Endothelial cell of umbilical vein (primary cell): ENCODE data around the gene CNPPD1. TPM values are rescaled to one million over a fixed set of nuclear protein-coding genes. Genes with fewer than 3 reads are reported as not detected.

ENCODE experiments used
- BruUV-seq: library from RNA; stranded (reverse); fragments of 400-500 nt; replicated peaks from 2 replicates; lab custom pipeline; 2021; lab: Mats Ljungman, UMichigan
- CTCF ChIA-PET: fragments of 300-600, 350-600 bp; sonication (Branson Sonifier 250); formaldehyde crosslinking; loops from one replicate; lab custom pipeline; 2021; ENCODE audit warnings: antibody characterized with exemption, inconsistent platforms; lab: Charles Lee
- POLR2A ChIA-PET: fragments of 300-600, 350-600 bp; sonication (Branson Sonifier 250); formaldehyde crosslinking; loops from one replicate; lab custom pipeline; 2021; ENCODE audit warnings: antibody characterized with exemption, inconsistent platforms; lab: Charles Lee
- DNase-seq: peaks from one replicate; pipeline ENCODE4 v3.0.0-alpha.2; 2011; ENCODE audit warnings: low read depth, low spot score
- FAIRE-seq: peaks from 2 replicates; lab custom pipeline; 2011; peaks lifted over from hg19 to GRCh38; lab: Jason Lieb, UNC
- H2AFZ ChIP-seq: 2 replicates; pipeline ENCODE4 v1.6.0; 2012; ENCODE audit warnings: low read depth, low read length, control low read depth, inconsistent platforms
- H3K27ac ChIP-seq: 2 replicates; pipeline ENCODE4 v1.5.1; 2011; ENCODE audit warnings: low read depth, mild to moderate bottlenecking, control low read depth, low read length, moderate library complexity; ENCODE audit not compliant: insufficient read depth
- H3K27me3 ChIP-seq, 2 experiments: 2 replicates each; pipeline versions ENCODE4 v1.6.0 to v1.6.1; 2011; ENCODE audit warnings: low read length in 2 of 2, mixed read lengths in 1 of 2; ENCODE audit not compliant: control insufficient read depth in 2 of 2, insufficient read depth in 2 of 2
- H3K36me3 ChIP-seq, 2 experiments: 2 replicates in 1 of 2; 3 replicates in 1 of 2; pipeline ENCODE4 v1.5.1; 2011; ENCODE audit warnings: low read length in 2 of 2, mild to moderate bottlenecking in 1 of 2, moderate library complexity in 1 of 2; ENCODE audit not compliant: control insufficient read depth in 2 of 2, insufficient read depth in 2 of 2; ENCODE audit errors: extremely low read depth in 1 of 2
- H3K4me1 ChIP-seq: 3 replicates; pipeline ENCODE4 v1.5.1; 2011; ENCODE audit warnings: mild to moderate bottlenecking, low read length; ENCODE audit not compliant: control insufficient read depth, insufficient read depth; ENCODE audit errors: extremely low read depth
- H3K4me2 ChIP-seq: 2 replicates; pipeline ENCODE4 v1.6.1; 2011; ENCODE audit warnings: low read length, control low read depth, mixed read lengths; ENCODE audit not compliant: insufficient read depth
- H3K4me3 ChIP-seq, 3 experiments: fragments of 200-600 bp in 1 of 3; sonication (generic), shearing (Covaris generic) in 1 of 3; replicated peaks in 1 of 3; 2 replicates each; pipeline ENCODE4 v1.5.1; 2011 to 2016; ENCODE audit warnings: control low read depth in 3 of 3, low read length in 3 of 3, mild to moderate bottlenecking in 2 of 3, inconsistent platforms in 1 of 3, low read depth in 1 of 3, moderate library complexity in 1 of 3; ENCODE audit not compliant: insufficient read depth in 1 of 3
- H3K79me2 ChIP-seq: 2 replicates; pipeline ENCODE4 v1.6.0; 2012; ENCODE audit warnings: low read length, inconsistent platforms; ENCODE audit not compliant: control insufficient read depth, insufficient read depth
- H3K9ac ChIP-seq: replicated peaks from 2 replicates; pipeline ENCODE3; 2011; ENCODE audit warnings: low read length, control low read depth; ENCODE audit not compliant: insufficient read depth; ENCODE audit errors: extremely low read depth
- H3K9me1 ChIP-seq: replicated peaks from 3 replicates; pipeline ENCODE4 v1.6.0; 2011; ENCODE audit warnings: mild to moderate bottlenecking, low read length; ENCODE audit not compliant: control insufficient read depth, insufficient read depth; ENCODE audit errors: extremely low read depth
- H3K9me3 ChIP-seq: replicated peaks from 2 replicates; pipeline ENCODE4 v1.5.1; 2012; ENCODE audit warnings: low read length, inconsistent platforms; ENCODE audit not compliant: control insufficient read depth, insufficient read depth
- H4K20me1 ChIP-seq: replicated peaks from 2 replicates; pipeline ENCODE3; 2011; ENCODE audit warnings: mild to moderate bottlenecking, low read length; ENCODE audit not compliant: control insufficient read depth, insufficient read depth; ENCODE audit errors: extremely low read depth
- EZH2 ChIP-seq: IDR thresholded peaks from 2 replicates; pipeline ENCODE4 v1.6.1; 2012; ENCODE audit warnings: borderline replicate concordance, low read depth, mild to moderate bottlenecking, moderate library complexity, low read length, inconsistent platforms; ENCODE audit not compliant: severe bottlenecking
- FOS ChIP-seq: IDR thresholded peaks from 2 replicates; pipeline ENCODE4 v1.6.1; 2011; ENCODE audit warnings: mild to moderate bottlenecking, low read length, moderate library complexity, borderline replicate concordance; ENCODE audit not compliant: insufficient read depth
- GATA2 ChIP-seq: IDR thresholded peaks from 2 replicates; pipeline ENCODE4 v1.7.0; 2011; ENCODE audit warnings: low read depth, mild to moderate bottlenecking, moderate library complexity, mixed read lengths, low read length; ENCODE audit not compliant: insufficient read length, insufficient read depth
- JUN ChIP-seq: IDR thresholded peaks from 2 replicates; pipeline ENCODE4 v1.6.1; 2011; ENCODE audit warnings: borderline replicate concordance, low read depth; ENCODE audit not compliant: insufficient read length, insufficient read depth
- MYC ChIP-seq: IDR thresholded peaks from one replicate; pipeline ENCODE4 v1.6.1; 2011; ENCODE audit warnings: mild to moderate bottlenecking, low read depth, low read length
- POLR2A ChIP-seq: IDR thresholded peaks from 2 replicates; pipeline ENCODE4 v1.6.1; 2012; ENCODE audit warnings: low read depth, mild to moderate bottlenecking, control low read depth, low read length
- POLR2AphosphoS5 ChIP-seq: IDR thresholded peaks from 2 replicates; pipeline ENCODE4 v1.6.1; 2012; ENCODE audit warnings: low read depth, mild to moderate bottlenecking, control low read depth, low read length, moderate library complexity; ENCODE audit not compliant: insufficient read depth
- dilution Hi-C: fragments of 300-500 bp; cut with MboI; formaldehyde crosslinking; loops from one replicate; pipeline ENCODE4 v1.15.0; 2019; ENCODE audit warnings: low sequenced_read_pairs; ENCODE audit not compliant: extremely low pct_ligation_motif_present
- intact Hi-C: fragments of 100-400 bp; cut with micrococcal nuclease; formaldehyde crosslinking; loops from one replicate; pipeline ENCODE4 v1.10.0; 2022
- polyA plus RNA-seq, 4 experiments: library from polyadenylated mRNA; depleted of rRNA in 3 of 4; stranded (reverse) in 3 of 4; unstranded in 1 of 4; fragments of >200 nt; gene quantifications; 2 replicates each; pipeline versions ENCODE4 v1.2.1 to v1.2.3, GENCODE V29; 2011 to 2012; ENCODE audit warnings: missing spikeins in 1 of 4
- total RNA-seq: library from RNA; stranded (reverse); gene quantifications from 2 replicates; pipeline ENCODE4 v1.2.3, GENCODE V29; 2021
- TF ChIP-seq, protein P1 (sequence below): IDR thresholded peaks from 2 replicates; pipeline ENCODE4 v1.6.1; 2011; ENCODE audit not compliant: insufficient read depth, insufficient read length
- TF ChIP-seq, protein P2 (sequence below), 2 donors: IDR thresholded peaks; 1 replicate in 1 of 2; 2 replicates in 1 of 2; pipeline ENCODE4 v1.5.1; 2011; ENCODE audit warnings: low read length in 2 of 2, mild to moderate bottlenecking in 2 of 2, moderate library complexity in 2 of 2, control low read depth in 1 of 2, inconsistent platforms in 1 of 2, low read depth in 1 of 2; ENCODE audit not compliant: insufficient read depth in 1 of 2; ENCODE audit errors: extremely low read depth in 1 of 2

CNPPD1 gene
- total and polyA plus RNA-seq, 2 donors (not counting 3 experiments of a cell fraction or from before 2014, with no cell fraction given) = 44.0 to 55.7 TPM

DNA sequence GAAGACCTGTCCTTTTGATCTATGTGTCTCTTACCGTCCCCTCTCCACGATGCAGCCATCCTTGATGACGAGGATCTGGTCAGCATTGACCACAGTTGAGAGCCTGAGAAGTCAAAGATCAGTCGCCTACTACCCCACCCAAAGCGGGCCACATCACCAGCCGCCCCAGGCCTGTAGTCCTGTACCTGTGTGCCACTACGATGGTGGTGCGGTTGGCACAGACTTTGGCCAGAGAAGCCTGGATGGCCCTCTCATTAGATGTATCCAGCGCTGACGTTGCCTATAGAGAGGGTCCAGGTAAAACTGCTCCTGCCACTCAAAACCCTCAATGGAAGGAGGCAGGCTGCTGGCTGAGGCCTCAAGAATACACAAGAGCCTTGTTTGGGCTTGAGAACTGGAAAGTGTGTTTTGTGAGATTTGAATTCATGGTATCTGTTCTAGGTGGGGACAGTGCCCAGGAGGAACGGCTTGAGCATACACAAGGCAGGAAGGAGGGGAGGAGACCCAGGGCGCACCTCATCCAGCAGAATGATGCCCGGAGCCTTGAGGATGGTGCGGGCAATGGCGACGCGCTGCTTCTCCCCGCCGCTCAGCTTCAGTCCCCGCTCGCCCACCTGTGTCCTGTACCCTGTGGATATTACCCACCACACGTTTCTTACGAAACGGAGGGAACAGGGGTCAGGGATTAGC, 33.6 kb upstream of the CNPPD1 start:
- Histone ChIP-seq H3K27me3 (no peaks in the 10 kb centered on the region), H3K79me2 (no peaks in the 10 kb centered on the region), H3K4me3 (no peak overlapping the region), H3K4me1 (peaks cover 18% of the 10 kb centered on the region), H3K4me2 (no peak overlapping the region), H3K36me3 (peaks cover 3 to 13% of the 10 kb centered on the region in 2 experiments), H4K20me1 (no peaks in the 10 kb centered on the region), H3K9ac (no peak overlapping the region), H3K9me3 (no peaks in the 10 kb centered on the region), H3K27ac (no peak overlapping the region), H3K9me1 (no peaks in the 10 kb centered on the region), H2AFZ (no peak overlapping the region)
- CTCF ChIA-PET = interaction anchor here (1.1 kb wide), 1 partner anchor 14 kb away, joined by 3 read pairs; no protein-coding TSS in a partner anchor
- intact Hi-C loops = no loop called here
- TF ChIP-seq POLR2A = no peak
- TF ChIP-seq, protein P1, sequence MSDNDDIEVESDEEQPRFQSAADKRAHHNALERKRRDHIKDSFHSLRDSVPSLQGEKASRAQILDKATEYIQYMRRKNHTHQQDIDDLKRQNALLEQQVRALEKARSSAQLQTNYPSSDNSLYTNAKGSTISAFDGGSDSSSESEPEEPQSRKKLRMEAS = no peak
- TF ChIP-seq GATA2 = no peak
- no peak for TF ChIP-seq FOS
- no peak for TF ChIP-seq MYC
- no peak for TF ChIP-seq POLR2AphosphoS5
- no peak for TF ChIP-seq EZH2
- TF ChIP-seq, protein P2, sequence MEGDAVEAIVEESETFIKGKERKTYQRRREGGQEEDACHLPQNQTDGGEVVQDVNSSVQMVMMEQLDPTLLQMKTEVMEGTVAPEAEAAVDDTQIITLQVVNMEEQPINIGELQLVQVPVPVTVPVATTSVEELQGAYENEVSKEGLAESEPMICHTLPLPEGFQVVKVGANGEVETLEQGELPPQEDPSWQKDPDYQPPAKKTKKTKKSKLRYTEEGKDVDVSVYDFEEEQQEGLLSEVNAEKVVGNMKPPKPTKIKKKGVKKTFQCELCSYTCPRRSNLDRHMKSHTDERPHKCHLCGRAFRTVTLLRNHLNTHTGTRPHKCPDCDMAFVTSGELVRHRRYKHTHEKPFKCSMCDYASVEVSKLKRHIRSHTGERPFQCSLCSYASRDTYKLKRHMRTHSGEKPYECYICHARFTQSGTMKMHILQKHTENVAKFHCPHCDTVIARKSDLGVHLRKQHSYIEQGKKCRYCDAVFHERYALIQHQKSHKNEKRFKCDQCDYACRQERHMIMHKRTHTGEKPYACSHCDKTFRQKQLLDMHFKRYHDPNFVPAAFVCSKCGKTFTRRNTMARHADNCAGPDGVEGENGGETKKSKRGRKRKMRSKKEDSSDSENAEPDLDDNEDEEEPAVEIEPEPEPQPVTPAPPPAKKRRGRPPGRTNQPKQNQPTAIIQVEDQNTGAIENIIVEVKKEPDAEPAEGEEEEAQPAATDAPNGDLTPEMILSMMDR (IDR thresholded peaks at IDR 0.05; ENCODE audit: extremely low read depth in 1 of 2, insufficient read depth in 1 of 2, low read depth in 1 of 2, low read length in 2 of 2) = no peak
- no peak for TF ChIP-seq JUN
- BruUV-seq = no TSS peak
- POLR2A ChIA-PET = no interaction called here
- dilution Hi-C loops = no loop called here
- no peak for DNase-seq
- FAIRE-seq = no peak
